K562 (cell line): ENCODE data around the gene PLCB1. TPM values are rescaled to one million over a fixed set of nuclear protein-coding genes. Genes with fewer than 3 reads are reported as not detected.

ENCODE experiments used
- ATAC-seq: fragments of 200-7000 bp; cut with Tn5 transposase; 3 replicates; pipeline ENCODE4 v1.9.1; 2020; ENCODE audit warnings: moderate library complexity
- BruUV-seq: library from RNA; stranded (reverse); fragments of 400-500 nt; replicated peaks from 2 replicates; lab custom pipeline; 2021; lab: Mats Ljungman, UMichigan
- CTCF ChIA-PET: fragments of 300-600 bp; formaldehyde crosslinking; extraction: SDS; loops from one replicate; lab custom pipeline; 2021; ENCODE audit warnings: low intra/inter-chr PET ratio; lab: Yijun Ruan, JAX
- POLR2A ChIA-PET: fragments of 300-600, 350-650 bp; sonication (Branson Sonifier 250); formaldehyde crosslinking; extraction: SDS; loops from one replicate; lab custom pipeline; 2021; ENCODE audit warnings: antibody characterized with exemption, inconsistent platforms; lab: Yijun Ruan, JAX
- DNase-seq, 4 experiments: peaks; one replicate each; pipeline versions ENCODE4 v3.0.0 to v3.0.0-alpha.2; 2011 to 2018; ENCODE audit warnings: low spot score in 3 of 4, mixed read lengths in 3 of 4; ENCODE audit errors: extremely low read depth in 1 of 4
- FAIRE-seq: peaks from 2 replicates; lab custom pipeline; 2011; peaks lifted over from hg19 to GRCh38; lab: Jason Lieb, UNC
- H2AFZ ChIP-seq: 2 replicates; pipeline ENCODE4 v1.6.0; 2011; ENCODE audit warnings: low read depth, low read length, control low read depth, inconsistent platforms
- H3K27ac ChIP-seq: fragments of 200-600 bp; 3 replicates; pipeline ENCODE4 v1.8.0; 2011; ENCODE audit warnings: low read depth, mild to moderate bottlenecking, control low read depth, inconsistent platforms, low read length, moderate library complexity, mixed read lengths; ENCODE audit errors: extremely low read depth
- H3K27me3 ChIP-seq, 2 experiments: fragments of 300-600 bp in 1 of 2; 2 replicates in 1 of 2; 3 replicates in 1 of 2; pipeline versions ENCODE4 v1.6.0 to v1.8.0; 2011; ENCODE audit warnings: inconsistent platforms in 2 of 2, low read length in 2 of 2, mild to moderate bottlenecking in 1 of 2, mixed read lengths in 1 of 2, moderate library complexity in 1 of 2; ENCODE audit not compliant: control insufficient read depth in 2 of 2, insufficient read depth in 2 of 2
- H3K36me3 ChIP-seq: fragments of 300-600 bp; 3 replicates; pipeline ENCODE4 v1.8.0; 2011; ENCODE audit warnings: mild to moderate bottlenecking, low read length, inconsistent platforms; ENCODE audit not compliant: control insufficient read depth, insufficient read depth
- H3K4me1 ChIP-seq, 2 experiments: fragments of 200-600 bp in 1 of 2; replicated peaks in 1 of 2; 2 replicates in 1 of 2; 3 replicates in 1 of 2; pipeline versions ENCODE4 v1.5.1 to v1.8.0; 2011; ENCODE audit warnings: inconsistent platforms in 2 of 2, low read length in 2 of 2, mild to moderate bottlenecking in 1 of 2, mixed read lengths in 1 of 2, moderate library complexity in 1 of 2; ENCODE audit not compliant: control insufficient read depth in 2 of 2, insufficient read depth in 2 of 2
- H3K4me2 ChIP-seq: 2 replicates; pipeline ENCODE4 v1.6.1; 2011; ENCODE audit warnings: low read length, control low read depth, inconsistent platforms, mixed read lengths; ENCODE audit not compliant: insufficient read depth
- H3K4me3 ChIP-seq: fragments of 200-600 bp; sonication (generic), shearing (Covaris generic); 2 replicates; pipeline ENCODE4 v1.5.1; 2016; ENCODE audit warnings: control low read depth, inconsistent platforms
- H3K79me2 ChIP-seq: fragments of 200-600 bp; 3 replicates; pipeline ENCODE4 v1.8.0; 2011; ENCODE audit warnings: low read length, inconsistent platforms; ENCODE audit not compliant: control insufficient read depth, insufficient read depth
- H3K9ac ChIP-seq, 2 experiments: 2 replicates each; pipeline versions ENCODE4 v1.6.0 to v1.6.1; 2011; ENCODE audit warnings: low read depth in 2 of 2, low read length in 2 of 2, control low read depth in 1 of 2, inconsistent platforms in 1 of 2, mild to moderate bottlenecking in 1 of 2, mixed read lengths in 1 of 2; ENCODE audit not compliant: insufficient read depth in 1 of 2
- H3K9me1 ChIP-seq: one replicate; pipeline ENCODE4 v1.6.0; 2011; ENCODE audit warnings: inconsistent platforms, mild to moderate bottlenecking, low read length, moderate library complexity; ENCODE audit not compliant: control insufficient read depth, insufficient read depth
- H3K9me3 ChIP-seq: replicated peaks from 2 replicates; pipeline ENCODE4 v1.5.1; 2011; ENCODE audit warnings: low read depth, low read length, inconsistent platforms; ENCODE audit not compliant: control insufficient read depth, insufficient read depth
- H4K20me1 ChIP-seq: replicated peaks from 2 replicates; pipeline ENCODE4 v1.6.1; 2011; ENCODE audit warnings: low read length, inconsistent platforms, mixed read lengths; ENCODE audit not compliant: control insufficient read depth, insufficient read depth
- ATF1 ChIP-seq, 2 experiments: fragments of 450-650 bp in 1 of 2; IDR thresholded peaks; 2 replicates each; pipeline ENCODE4 v1.6.1; 2016; ENCODE audit warnings: missing compliant biosample characterization in 1 of 2, missing genetic modification characterization in 1 of 2
- CREB1 ChIP-seq, 2 experiments: sonication (generic) in 1 of 2; formaldehyde crosslinking in 1 of 2; IDR thresholded peaks; 2 replicates each; pipeline versions ENCODE4 v1.6.1 to v1.8.0; 2012 to 2022; ENCODE audit warnings: inconsistent platforms in 1 of 2, mild to moderate bottlenecking in 1 of 2, missing genetic modification reagents in 1 of 2, moderate library complexity in 1 of 2
- HCFC1 ChIP-seq: IDR thresholded peaks from 2 replicates; pipeline ENCODE4 v1.6.1; 2012; ENCODE audit warnings: low read depth, low read length, improper control_type of control experiment
- KLF6 ChIP-seq: fragments of 250-450 bp; sonication (Bioruptor Pico); IDR thresholded peaks from 2 replicates; pipeline ENCODE4 v1.4.0; 2020; ENCODE audit warnings: mild to moderate bottlenecking, moderate library complexity, borderline replicate concordance
- MED1 ChIP-seq: sonication (generic); formaldehyde crosslinking; IDR thresholded peaks from 2 replicates; pipeline ENCODE4 v1.8.1; 2023; ENCODE audit warnings: missing genetic modification reagents, borderline replicate concordance
- NCOA1 ChIP-seq: fragments of 450-650 bp; IDR thresholded peaks from 2 replicates; pipeline ENCODE4 v1.6.1; 2016; ENCODE audit warnings: low read depth
- SETDB1 ChIP-seq: IDR thresholded peaks from one replicate; pipeline ENCODE4 v1.6.1; 2012; ENCODE audit warnings: low read length, control low read depth, inconsistent platforms
- SRSF7 ChIP-seq: fragments of 200-400 bp; formaldehyde crosslinking; optimal IDR thresholded peaks from 2 replicates; pipeline ENCODE3; 2017; ENCODE audit warnings: mild to moderate bottlenecking, low read depth, low read length
- XRCC3 ChIP-seq: fragments of 450-650 bp; IDR thresholded peaks from 2 replicates; pipeline ENCODE4 v1.6.1; 2017; ENCODE audit warnings: mild to moderate bottlenecking, moderate library complexity
- XRCC5 ChIP-seq: fragments of 200-400 bp; formaldehyde crosslinking; IDR thresholded peaks from 2 replicates; pipeline ENCODE4 v1.6.1; 2017; ENCODE audit warnings: low read depth, mild to moderate bottlenecking, low read length
- ZNF175 ChIP-seq: fragments of 200-800 bp; sonication (Bioruptor generic); IDR thresholded peaks from 2 replicates; pipeline ENCODE4 v1.6.1; 2016; ENCODE audit warnings: low read depth, mild to moderate bottlenecking, missing genetic modification characterization, missing compliant biosample characterization
- ZNF551 ChIP-seq: fragments of 250-450 bp; sonication (Bioruptor Pico); IDR thresholded peaks from 2 replicates; pipeline ENCODE4 v1.5.0; 2021; ENCODE audit warnings: mild to moderate bottlenecking, moderate library complexity
- WGBS: fragments of 100-300 bp; shearing (Covaris generic); methylation state at CpG from one replicate; pipeline ENCODE4 v1.1.6; 2016; ENCODE audit warnings: low coverage, mixed read lengths; ENCODE audit not compliant: insufficient coverage; ENCODE audit errors: missing lambda C conversion rate; 5-methylcytosine and 5-hydroxymethylcytosine counted together
- in situ Hi-C: fragments of 300-500 bp; cut with MboI; formaldehyde crosslinking; loops from 4 replicates; pipeline ENCODE4 v1.15.0; 2018; ENCODE audit warnings: inconsistent platforms, mixed read lengths
- intact Hi-C: fragments of 100-400 bp; cut with micrococcal nuclease; formaldehyde crosslinking; loops from 2 replicates; pipeline ENCODE4 v1.14.2; 2022
- polyA plus RNA-seq, 8 experiments: library from polyadenylated mRNA; depleted of rRNA in 4 of 8; stranded (reverse) in 5 of 8; unstranded in 3 of 8; fragments of >200 nt; fragmentation: Nextera tagmentation in 2 of 8; fragmentation: Illumina TruSeq in 1 of 8; extraction: Ambion mirVana in 2 of 8; extraction: Trizol in 1 of 8; gene quantifications; 2 replicates each; pipeline versions ENCODE4 v1.2.1 to v1.2.3, GENCODE V29; 2011 to 2014; ENCODE audit warnings: inconsistent platforms in 1 of 8, missing spikeins in 1 of 8
- total RNA-seq, 7 experiments: library from RNA; depleted of rRNA in 6 of 7; stranded (reverse); fragments of >200 nt in 6 of 7; fragmentation: Illumina TruSeq in 2 of 7; extraction: Trizol in 2 of 7; gene quantifications; 2 replicates each; pipeline versions ENCODE4 v1.2.1 to v1.2.3, GENCODE V29; 2011 to 2021; ENCODE audit warnings: low replicate concordance in 1 of 7
- TF ChIP-seq, protein P1 (sequence below): IDR thresholded peaks from 2 replicates; pipeline ENCODE4 v1.6.1; 2012; ENCODE audit warnings: low read depth, low read length, improper control_type of control experiment, borderline replicate concordance
- TF ChIP-seq, protein P2 (sequence below): sonication (generic); formaldehyde crosslinking; IDR thresholded peaks from 2 replicates; pipeline ENCODE4 v1.8.1; 2023; ENCODE audit warnings: mild to moderate bottlenecking, missing genetic modification reagents
- TF ChIP-seq, protein P3 (sequence below): sonication (generic); formaldehyde crosslinking; IDR thresholded peaks from 2 replicates; pipeline ENCODE4 v1.9.0; 2022; ENCODE audit warnings: mild to moderate bottlenecking, missing genetic modification reagents
- TF ChIP-seq, protein P4 (sequence below), 2 experiments: fragments of 450-650 bp in 1 of 2; sonication (generic) in 1 of 2; formaldehyde crosslinking; conservative IDR thresholded peaks; 2 replicates each; pipeline versions ENCODE4 v1.4.0 to v1.8.1; 2020 to 2022; ENCODE audit warnings: mild to moderate bottlenecking in 1 of 2, missing genetic modification reagents in 1 of 2

Gene PLCB1
- total and polyA plus RNA-seq, 9 of the 15 experiments (the other 6 are each of a cell fraction or from before 2014, with no cell fraction given) = 0.34 to 3.1 (median 1.3) TPM

DNA sequence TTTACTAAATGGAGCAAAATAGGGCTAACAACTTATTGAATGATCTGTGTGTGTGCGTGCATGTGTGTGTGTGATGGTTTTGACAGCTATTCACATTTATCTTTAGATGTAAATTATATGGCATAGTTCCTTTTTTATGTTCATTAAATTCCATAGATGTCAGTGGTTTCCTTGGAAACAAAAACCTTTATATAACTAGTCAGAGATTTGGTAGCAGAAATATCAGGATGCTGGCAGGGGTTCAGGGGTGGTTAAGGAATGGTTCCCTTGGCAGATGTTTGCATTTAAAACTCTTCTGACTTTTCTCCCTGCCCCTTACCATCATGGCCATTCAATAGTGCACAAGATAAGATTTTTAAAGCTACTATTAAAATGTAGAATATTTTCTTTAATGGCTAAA is 256.6 kb downstream of the PLCB1 start:
- POLR2A ChIA-PET = no interaction called here

More for the DNA sequence above, 256.6 kb downstream of the PLCB1 start:
- no peak overlapping the region for H3K4me3 ChIP-seq
- TF ChIP-seq MED1 (CRISPR knock-in tag) = no peak
- no peak for TF ChIP-seq ZNF551 (CRISPR knock-in tag)
- TF ChIP-seq SRSF7 = no peak
- no peak for TF ChIP-seq SETDB1
- TF ChIP-seq, protein P1, sequence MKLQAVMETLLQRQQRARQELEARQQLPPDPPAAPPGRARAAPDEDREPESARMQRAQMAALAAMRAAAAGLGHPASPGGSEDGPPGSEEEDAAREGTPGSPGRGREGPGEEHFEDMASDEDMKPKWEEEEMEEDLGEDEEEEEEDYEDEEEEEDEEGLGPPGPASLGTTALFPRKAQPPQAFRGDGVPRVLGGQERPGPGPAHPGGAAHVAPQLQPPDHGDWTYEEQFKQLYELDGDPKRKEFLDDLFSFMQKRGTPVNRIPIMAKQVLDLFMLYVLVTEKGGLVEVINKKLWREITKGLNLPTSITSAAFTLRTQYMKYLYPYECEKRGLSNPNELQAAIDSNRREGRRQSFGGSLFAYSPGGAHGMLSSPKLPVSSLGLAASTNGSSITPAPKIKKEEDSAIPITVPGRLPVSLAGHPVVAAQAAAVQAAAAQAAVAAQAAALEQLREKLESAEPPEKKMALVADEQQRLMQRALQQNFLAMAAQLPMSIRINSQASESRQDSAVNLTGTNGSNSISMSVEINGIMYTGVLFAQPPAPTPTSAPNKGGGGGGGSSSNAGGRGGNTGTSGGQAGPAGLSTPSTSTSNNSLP = no peak
- TF ChIP-seq, protein P2, sequence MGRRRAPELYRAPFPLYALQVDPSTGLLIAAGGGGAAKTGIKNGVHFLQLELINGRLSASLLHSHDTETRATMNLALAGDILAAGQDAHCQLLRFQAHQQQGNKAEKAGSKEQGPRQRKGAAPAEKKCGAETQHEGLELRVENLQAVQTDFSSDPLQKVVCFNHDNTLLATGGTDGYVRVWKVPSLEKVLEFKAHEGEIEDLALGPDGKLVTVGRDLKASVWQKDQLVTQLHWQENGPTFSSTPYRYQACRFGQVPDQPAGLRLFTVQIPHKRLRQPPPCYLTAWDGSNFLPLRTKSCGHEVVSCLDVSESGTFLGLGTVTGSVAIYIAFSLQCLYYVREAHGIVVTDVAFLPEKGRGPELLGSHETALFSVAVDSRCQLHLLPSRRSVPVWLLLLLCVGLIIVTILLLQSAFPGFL (CRISPR knock-in tag) = no peak
- TF ChIP-seq, protein P3, sequence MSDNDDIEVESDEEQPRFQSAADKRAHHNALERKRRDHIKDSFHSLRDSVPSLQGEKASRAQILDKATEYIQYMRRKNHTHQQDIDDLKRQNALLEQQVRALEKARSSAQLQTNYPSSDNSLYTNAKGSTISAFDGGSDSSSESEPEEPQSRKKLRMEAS (CRISPR knock-in tag) = no peak
- TF ChIP-seq, protein P4, sequence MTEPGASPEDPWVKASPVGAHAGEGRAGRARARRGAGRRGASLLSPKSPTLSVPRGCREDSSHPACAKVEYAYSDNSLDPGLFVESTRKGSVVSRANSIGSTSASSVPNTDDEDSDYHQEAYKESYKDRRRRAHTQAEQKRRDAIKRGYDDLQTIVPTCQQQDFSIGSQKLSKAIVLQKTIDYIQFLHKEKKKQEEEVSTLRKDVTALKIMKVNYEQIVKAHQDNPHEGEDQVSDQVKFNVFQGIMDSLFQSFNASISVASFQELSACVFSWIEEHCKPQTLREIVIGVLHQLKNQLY (CRISPR knock-in tag; conservative IDR thresholded peaks at IDR 0.05) = no peak
- no peak for TF ChIP-seq ATF1 (CRISPR knock-in tag; IDR thresholded peaks at IDR 0.05)
- no peak for TF ChIP-seq ATF1 (tag; IDR thresholded peaks at IDR 0.05)
- no peak for TF ChIP-seq HCFC1
- TF ChIP-seq ZNF175 (CRISPR knock-in tag) = no peak
- no peak for TF ChIP-seq CREB1 (IDR thresholded peaks at IDR 0.05)
- no peak for TF ChIP-seq CREB1 (CRISPR knock-in tag; IDR thresholded peaks at IDR 0.05)
- no peak for TF ChIP-seq XRCC3
- no peak for TF ChIP-seq KLF6 (CRISPR knock-in tag)
- no peak for TF ChIP-seq XRCC5
- no peak for TF ChIP-seq NCOA1
- no peak for FAIRE-seq
- no peak overlapping the region for H3K9ac ChIP-seq
- H3K4me1 ChIP-seq = no peaks in the 10 kb centered on the region
- H3K79me2 ChIP-seq = no peaks in the 10 kb centered on the region
- 0% methylated on average over 1 of the region's 1 CpG for WGBS
- H3K4me2 ChIP-seq = no peak overlapping the region
- CTCF ChIA-PET = interaction anchor here (0.6 to 1.4 kb wide), 2 partner anchors 258 to 345 kb away, joined by 3 to 4 read pairs; no protein-coding TSS in a partner anchor
- BruUV-seq = no TSS peak
- no peak overlapping the region for H3K27ac ChIP-seq
- no peak for DNase-seq
- H3K9me1 ChIP-seq = no peaks in the 10 kb centered on the region
- in situ Hi-C loops (loop anchor here (25.0 kb wide), 1 partner anchor 351 kb away; no protein-coding TSS in a partner anchor), intact Hi-C loops (loop anchor here (5.0 to 10.0 kb wide), 3 partner anchors 254 to 451 kb away; partner anchors contain the start of gene PLCB1)
- H3K36me3 ChIP-seq = no peaks in the 10 kb centered on the region
- H2AFZ ChIP-seq = no peak overlapping the region
- H3K9me3 ChIP-seq = no peaks in the 10 kb centered on the region
- H3K27me3 ChIP-seq = no peaks in the 10 kb centered on the region
- no peaks in the 10 kb centered on the region for H4K20me1 ChIP-seq
- ATAC-seq = no peak
